CD8-positive, alpha-beta memory T cell (primary cell): ENCODE measurements around the gene KLHL24. TPM values are rescaled to one million over a fixed set of nuclear protein-coding genes. Genes with fewer than 3 reads are reported as not detected.
"Not testable (repeated sequence)": the region's sequence is repeated elsewhere in the genome, so short reads cannot be mapped to it uniquely, and the experiment has no call there.

Experiments
- CTCF ChIA-PET: fragments of 350-600 bp; sonication (Branson Sonifier 250); formaldehyde crosslinking; loops from one replicate; lab custom pipeline; 2021; ENCODE audit warnings: antibody characterized with exemption; lab: Charles Lee
- POLR2A ChIA-PET: fragments of 350-600 bp; sonication (Branson Sonifier 250); formaldehyde crosslinking; loops from one replicate; lab custom pipeline; 2021; ENCODE audit warnings: antibody characterized with exemption; lab: Charles Lee
- DNase-seq, 5 donors: peaks; one replicate each; pipeline versions ENCODE4 v3.0.0 to v3.0.0-alpha.2; 2020 to 2022; ENCODE audit warnings: mixed read lengths in 1 of 5
- H3K27ac ChIP-seq: one replicate; pipeline ENCODE4 v1.7.0; 2013; ENCODE audit warnings: low read depth, mild to moderate bottlenecking, low read length, moderate library complexity
- H3K27me3 ChIP-seq: 2 replicates; pipeline ENCODE4 v1.7.0; 2013; ENCODE audit warnings: low read length, mild to moderate bottlenecking; ENCODE audit not compliant: insufficient read depth, poor library complexity, severe bottlenecking
- H3K36me3 ChIP-seq: 2 replicates; pipeline ENCODE4 v1.7.0; 2013; ENCODE audit warnings: mild to moderate bottlenecking, low read length, moderate library complexity; ENCODE audit not compliant: insufficient read depth
- H3K4me1 ChIP-seq: 2 replicates; pipeline ENCODE4 v1.7.0; 2013; ENCODE audit warnings: mild to moderate bottlenecking, low read length, moderate library complexity; ENCODE audit not compliant: insufficient read depth
- H3K4me3 ChIP-seq: 2 replicates; pipeline ENCODE4 v1.7.0; 2013; ENCODE audit warnings: mild to moderate bottlenecking, low read length
- H3K9me3 ChIP-seq: 2 replicates; pipeline ENCODE4 v1.7.0; 2013; ENCODE audit warnings: mild to moderate bottlenecking, low read length
- H3K27ac Mint-ChIP-seq, 8 donors: one replicate each; pipeline ENCODE4 v1.8.0; 2020 to 2021; ENCODE audit warnings: mixed read lengths in 8 of 8, mild to moderate bottlenecking in 6 of 8, inconsistent platforms in 3 of 8, moderate library complexity in 3 of 8
- H3K27me3 Mint-ChIP-seq, 2 donors: one replicate each; pipeline ENCODE4 v1.8.0; 2020 to 2021; ENCODE audit warnings: mixed read lengths in 2 of 2, mild to moderate bottlenecking in 1 of 2, moderate library complexity in 1 of 2
- H3K36me3 Mint-ChIP-seq, 3 donors: one replicate each; pipeline ENCODE4 v1.8.0; 2020 to 2021; ENCODE audit warnings: mixed read lengths in 3 of 3, inconsistent platforms in 1 of 3, mild to moderate bottlenecking in 1 of 3
- H3K4me1 Mint-ChIP-seq, 3 donors: one replicate each; pipeline ENCODE4 v1.8.0; 2020 to 2021; ENCODE audit warnings: mixed read lengths in 3 of 3, inconsistent platforms in 1 of 3, mild to moderate bottlenecking in 1 of 3
- H3K4me3 Mint-ChIP-seq, 7 donors: one replicate each; pipeline ENCODE4 v1.8.0; 2020 to 2021; ENCODE audit warnings: mixed read lengths in 7 of 7, mild to moderate bottlenecking in 6 of 7, moderate library complexity in 4 of 7, inconsistent platforms in 2 of 7
- H3K9me3 Mint-ChIP-seq, 5 donors: one replicate each; pipeline ENCODE4 v1.8.0; 2020 to 2022; ENCODE audit warnings: mixed read lengths in 5 of 5, mild to moderate bottlenecking in 3 of 5, moderate library complexity in 2 of 5, inconsistent platforms in 1 of 5
- polyA plus RNA-seq: library from polyadenylated mRNA; unstranded; fragments of 300-500 nt; fragmentation: Illumina TruSeq; gene quantifications from one replicate; pipeline ENCODE4 v1.2.3, GENCODE V29; 2021
- total RNA-seq, 2 experiments: library from RNA; stranded (reverse); gene quantifications; one replicate each; pipeline ENCODE4 v1.2.3, GENCODE V29; 2021

The KLHL24 gene
- total and polyA plus RNA-seq, 3 experiments from 2014 or later: 13.4 to 44.9 (median 16.9) TPM

DNA sequence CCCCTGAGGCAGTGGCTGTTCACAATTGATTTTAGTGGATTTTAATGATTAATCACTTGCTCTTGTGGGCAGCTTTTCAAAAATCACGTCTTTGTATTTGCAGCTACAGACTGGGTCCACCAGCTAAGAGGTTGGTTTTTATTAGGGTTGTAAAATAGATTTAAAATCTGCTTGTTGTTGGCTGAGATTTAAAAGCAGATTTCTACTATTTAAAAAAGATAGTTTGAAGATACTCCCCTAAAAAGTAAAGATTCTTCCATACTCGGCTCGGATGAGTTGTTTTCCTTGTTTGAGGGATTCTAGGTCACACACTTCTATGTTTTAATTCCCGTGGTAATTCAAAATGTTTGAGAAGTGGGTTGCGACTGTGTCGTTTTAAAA is 1.7 kb downstream of the KLHL24 start:
- Mint-ChIP-seq H3K4me3 (peak overlapping the region; percentile 94 to 100 (median 95)), H3K4me1 (peaks cover 32 to 54% (median 44%) of the 10 kb centered on the region in 3 donors), H3K27me3 (no peaks in the 10 kb centered on the region), H3K36me3 (peaks cover 0 to 21% (median 0%) of the 10 kb centered on the region in 3 donors), H3K9me3 (no peaks in the 10 kb centered on the region), H3K27ac (peak overlapping the region; percentile 92 to 98 (median 97))
- Histone ChIP-seq H3K4me1 (peaks cover 35% of the 10 kb centered on the region), H3K36me3 (no peaks in the 10 kb centered on the region), H3K4me3 (peak overlapping the region; percentile 94), H3K27me3 (no peaks in the 10 kb centered on the region), H3K9me3 (no peaks in the 10 kb centered on the region), H3K27ac (peak overlapping the region; percentile 96)
- ChIA-PET POLR2A (interaction anchor here (0.5 to 2.6 kb wide), 12 partner anchors 9 to 209 kb away, joined by 3 to 39 read pairs (median 4); partner anchors contain the start of genes KLHL6 and YEATS2), CTCF (interaction anchor here (0.7 to 1.5 kb wide), 5 partner anchors 10 to 248 kb away, joined by 3 to 5 read pairs (median 3); partner anchors contain the start of genes PARL and YEATS2)
- no peak for DNase-seq

DNA sequence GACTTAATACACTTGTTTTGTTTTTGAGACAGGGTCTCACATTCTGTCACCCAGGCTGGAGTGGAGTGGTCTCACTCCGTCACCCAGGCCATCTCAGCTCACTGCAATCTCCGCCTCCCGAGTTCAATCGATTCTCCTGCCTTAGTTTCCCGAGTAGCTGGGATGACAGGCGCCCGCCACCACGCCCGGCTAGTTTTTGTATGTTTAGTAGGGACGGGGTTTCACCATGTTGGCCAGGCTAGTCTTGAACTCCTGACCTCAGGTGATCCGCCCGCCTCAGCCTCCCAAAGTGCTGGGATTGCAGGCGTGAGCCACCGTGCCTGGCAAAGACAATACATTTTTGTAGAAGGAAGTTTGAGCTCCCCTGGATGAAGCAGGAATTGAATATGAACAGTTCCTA is 2.2 kb downstream of the KLHL24 start:
- peaks cover 35% of the 10 kb centered on the region for H3K4me1 ChIP-seq
- Mint-ChIP-seq H3K36me3 (peaks cover 0 to 23% (median 0%) of the 10 kb centered on the region in 3 donors), H3K27ac (peak overlapping the region; percentile 50 to 98 (median 86)), H3K4me3 (peak overlapping the region; percentile 41 to 100 (median 95)), H3K4me1 (peaks cover 36 to 59% (median 48%) of the 10 kb centered on the region in 3 donors)
- not testable (repeated sequence) for H3K4me3 ChIP-seq, H3K27ac ChIP-seq, H3K27me3 ChIP-seq, DNase-seq, H3K36me3 ChIP-seq, H3K9me3 ChIP-seq, H3K9me3 Mint-ChIP-seq, H3K27me3 Mint-ChIP-seq
- ChIA-PET POLR2A (interaction anchor here (0.5 to 2.6 kb wide), 6 partner anchors 60 to 843 kb away, joined by 3 to 39 read pairs (median 3); partner anchors contain the start of gene YEATS2), CTCF (interaction anchor here (1.2 to 1.5 kb wide), 5 partner anchors 10 to 247 kb away, joined by 3 to 5 read pairs (median 3); partner anchors contain the start of gene PARL)

DNA sequence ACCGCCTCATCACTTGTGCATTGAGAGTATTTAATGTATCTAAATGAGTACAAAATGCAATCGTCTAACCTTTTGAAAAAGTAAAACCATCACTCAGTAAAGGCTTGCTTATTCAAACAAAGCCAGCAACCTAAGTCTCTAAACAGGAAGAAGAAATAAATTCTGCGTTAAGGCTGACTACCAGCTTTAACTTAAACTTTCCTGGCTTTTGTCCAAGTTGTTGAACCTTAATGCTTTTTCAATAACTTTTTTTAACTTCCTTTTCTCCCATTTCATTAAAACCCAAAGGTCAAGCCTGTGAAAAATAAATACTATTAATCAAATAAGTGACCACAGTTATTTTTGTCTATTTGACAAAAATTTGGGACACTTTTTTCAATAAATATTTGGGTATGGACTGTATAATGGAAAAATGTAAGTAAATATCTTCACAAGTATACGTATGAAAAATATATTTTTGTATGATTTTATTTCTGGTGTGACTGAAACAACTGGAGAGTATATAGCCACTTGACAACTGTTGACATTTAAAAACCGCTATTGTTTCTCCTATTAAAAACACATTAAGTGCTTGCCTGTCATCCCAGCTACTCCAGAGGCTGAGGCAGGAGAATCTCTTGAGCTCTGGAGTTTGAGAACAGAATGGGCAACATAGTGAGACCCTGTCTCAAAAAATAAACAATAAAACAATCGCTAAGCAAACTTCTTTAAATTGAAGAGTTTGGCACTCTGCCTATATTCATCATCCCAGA is 2.9 kb downstream of the KLHL24 start:
- DNase-seq: no peak
- Histone ChIP-seq H3K9me3 (no peaks in the 10 kb centered on the region), H3K4me3 (no peak overlapping the region), H3K36me3 (no peaks in the 10 kb centered on the region), H3K27ac (no peak overlapping the region), H3K27me3 (no peaks in the 10 kb centered on the region), H3K4me1 (peaks cover 35% of the 10 kb centered on the region)
- POLR2A ChIA-PET: interaction anchor here (0.5 to 0.8 kb wide), 4 partner anchors 79 to 844 kb away, joined by 3 to 4 read pairs (median 3); no protein-coding TSS in a partner anchor
- Mint-ChIP-seq H3K9me3 (no peaks in the 10 kb centered on the region), H3K4me1 (peaks cover 36 to 65% (median 48%) of the 10 kb centered on the region in 3 donors), H3K4me3 (peak overlapping the region in 5 of 7 donors; percentile 24 to 100 (median 94)), H3K27ac (peak overlapping the region in 6 of 8 donors; percentile 50 to 98 (median 85)), H3K27me3 (no peaks in the 10 kb centered on the region), H3K36me3 (peaks cover 0 to 25% (median 0%) of the 10 kb centered on the region in 3 donors)
- CTCF ChIA-PET: interaction anchor here (1.2 to 1.5 kb wide), 3 partner anchors 14 to 247 kb away, joined by 3 to 4 read pairs (median 3); partner anchors contain the start of gene PARL

DNA sequence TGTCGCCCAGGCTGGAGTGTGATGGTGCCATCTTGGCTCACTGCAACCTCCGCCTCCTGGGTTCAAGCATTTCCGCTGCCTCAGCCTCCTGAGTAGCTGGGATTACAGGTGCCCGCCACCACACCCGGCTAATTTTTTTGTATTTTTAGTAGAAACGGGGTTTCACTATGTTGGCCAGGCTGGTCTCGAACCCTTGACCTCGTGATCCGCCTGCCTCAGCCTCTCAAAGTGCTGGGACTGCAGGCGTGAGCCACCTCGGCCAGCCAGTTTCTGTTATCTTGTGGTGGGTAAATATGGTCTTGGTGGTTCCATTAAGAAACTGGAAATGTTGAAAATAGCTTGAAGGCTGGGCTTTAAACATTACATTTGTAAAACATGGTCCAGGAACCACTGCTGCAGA is 5.2 kb downstream of the KLHL24 start:
- POLR2A ChIA-PET, H3K27me3 ChIP-seq, H3K9me3 Mint-ChIP-seq, H3K4me3 ChIP-seq, CTCF ChIA-PET, H3K9me3 ChIP-seq, H3K27ac Mint-ChIP-seq, H3K27me3 Mint-ChIP-seq, H3K27ac ChIP-seq, DNase-seq, H3K36me3 ChIP-seq: not testable (repeated sequence)
- Mint-ChIP-seq H3K36me3 (peaks cover 3 to 39% (median 7%) of the 10 kb centered on the region in 3 donors), H3K4me1 (peaks cover 38 to 72% (median 48%) of the 10 kb centered on the region in 3 donors), H3K4me3 (peak overlapping the region in 1 of 7 donors; percentile 10)
- peaks cover 31% of the 10 kb centered on the region for H3K4me1 ChIP-seq

DNA sequence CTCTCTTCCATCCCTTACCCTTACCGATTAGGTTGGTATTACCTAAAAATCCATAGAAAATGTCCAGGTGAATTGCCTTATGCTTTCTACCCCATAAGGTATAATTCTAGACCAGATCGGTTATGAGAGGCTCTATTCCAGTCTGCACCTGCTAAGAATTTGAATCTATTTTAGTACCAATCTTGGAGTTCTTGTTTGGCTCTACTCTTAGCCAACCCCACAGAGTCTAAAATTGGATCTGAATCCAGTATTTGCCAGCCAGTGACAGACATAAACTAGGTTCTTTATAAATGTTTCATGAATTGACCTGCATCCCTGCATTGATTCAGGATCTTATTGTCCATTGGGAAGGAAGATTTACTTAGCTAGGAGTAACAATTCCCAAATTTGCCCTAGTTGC is 6.5 kb downstream of the KLHL24 start:
- Mint-ChIP-seq H3K27ac (peak overlapping the region in 1 of 8 donors; percentile 20), H3K27me3 (no peaks in the 10 kb centered on the region), H3K4me1 (peaks cover 37 to 78% (median 48%) of the 10 kb centered on the region in 3 donors), H3K36me3 (peaks cover 3 to 42% (median 7%) of the 10 kb centered on the region in 3 donors), H3K9me3 (no peaks in the 10 kb centered on the region), H3K4me3 (peak overlapping the region in 1 of 7 donors; percentile 32)
- H3K4me3 ChIP-seq: no peak overlapping the region
- no peaks in the 10 kb centered on the region for H3K9me3 ChIP-seq
- H3K27me3 ChIP-seq: no peaks in the 10 kb centered on the region
- no peak overlapping the region for H3K27ac ChIP-seq
- DNase-seq: no peak
- no peaks in the 10 kb centered on the region for H3K36me3 ChIP-seq
- ChIA-PET POLR2A (interaction anchor here (0.6 kb wide), 1 partner anchor 58 kb away, joined by 3 read pairs; no protein-coding TSS in a partner anchor), CTCF (no interaction called here)
- peaks cover 30% of the 10 kb centered on the region for H3K4me1 ChIP-seq

DNA sequence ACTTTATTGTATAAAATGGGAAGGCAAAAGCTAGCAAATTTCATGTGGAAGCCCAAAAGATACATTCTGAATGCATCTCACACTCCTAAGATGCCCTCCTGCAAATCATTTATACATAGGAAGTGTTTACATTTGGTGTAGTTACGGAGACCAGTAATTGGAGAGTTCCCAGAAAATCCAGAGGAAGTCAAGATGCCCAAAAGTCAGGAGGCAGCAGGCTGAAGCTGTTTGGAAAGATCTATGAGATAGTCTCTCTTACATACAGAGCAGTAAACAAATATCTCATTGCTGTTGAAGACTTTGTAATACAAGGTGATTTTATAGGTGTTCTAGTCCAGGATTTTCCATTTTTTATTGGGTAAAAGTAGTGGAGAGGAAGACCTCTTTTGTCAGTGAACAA is 8.8 kb downstream of the KLHL24 start:
- ChIA-PET POLR2A (no interaction called here), CTCF (interaction anchor here (1.6 to 2.2 kb wide), 2 partner anchors 9 to 19 kb away, joined by 3 to 5 read pairs; partner anchors contain the start of gene KLHL24)
- no peak overlapping the region for H3K4me3 Mint-ChIP-seq
- peak overlapping the region in 1 of 8 donors; percentile 32 for H3K27ac Mint-ChIP-seq
- H3K9me3 Mint-ChIP-seq: peaks cover 0 to 2% (median 0%) of the 10 kb centered on the region in 5 donors
- H3K27ac ChIP-seq: no peak overlapping the region
- H3K27me3 ChIP-seq: no peaks in the 10 kb centered on the region
- peaks cover 9 to 49% (median 16%) of the 10 kb centered on the region in 3 donors for H3K36me3 Mint-ChIP-seq
- H3K4me1 Mint-ChIP-seq: peaks cover 24 to 62% (median 35%) of the 10 kb centered on the region in 3 donors
- H3K4me1 ChIP-seq: peaks cover 11% of the 10 kb centered on the region
- H3K36me3 ChIP-seq: no peaks in the 10 kb centered on the region
- no peaks in the 10 kb centered on the region for H3K27me3 Mint-ChIP-seq
- H3K9me3 ChIP-seq: no peaks in the 10 kb centered on the region
- H3K4me3 ChIP-seq: no peak overlapping the region
- no peak for DNase-seq

DNA sequence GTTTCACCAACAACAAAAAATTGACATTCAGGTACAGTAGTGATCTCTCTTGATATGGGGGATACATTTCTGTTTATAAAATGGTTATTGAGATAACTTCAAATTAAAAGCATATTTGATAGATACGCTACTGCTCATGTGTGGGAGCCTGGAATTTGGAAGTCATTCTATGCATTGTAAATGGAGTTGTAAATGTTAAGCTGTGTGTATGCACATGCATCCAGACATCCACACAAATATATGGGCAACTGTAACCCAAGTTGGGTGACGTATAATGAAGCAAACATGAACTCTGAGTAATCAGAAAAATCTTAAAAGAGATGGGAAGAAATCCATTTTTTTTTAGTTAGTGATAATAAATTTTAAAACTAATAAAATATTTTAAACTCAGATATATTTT is 9.8 kb downstream of the KLHL24 start:
- Histone ChIP-seq H3K27me3 (no peaks in the 10 kb centered on the region), H3K36me3 (no peaks in the 10 kb centered on the region), H3K9me3 (no peaks in the 10 kb centered on the region), H3K4me3 (no peak overlapping the region), H3K27ac (no peak overlapping the region), H3K4me1 (peaks cover 8% of the 10 kb centered on the region)
- H3K27ac Mint-ChIP-seq: no peak overlapping the region
- H3K27me3 Mint-ChIP-seq: no peaks in the 10 kb centered on the region
- no peak overlapping the region for H3K4me3 Mint-ChIP-seq
- DNase-seq: no peak
- ChIA-PET POLR2A (no interaction called here), CTCF (interaction anchor here (1.6 to 2.2 kb wide), 2 partner anchors 10 to 18 kb away, joined by 3 to 5 read pairs; partner anchors contain the start of gene KLHL24)
- H3K4me1 Mint-ChIP-seq: peaks cover 22 to 54% (median 30%) of the 10 kb centered on the region in 3 donors
- peaks cover 14 to 58% (median 26%) of the 10 kb centered on the region in 3 donors for H3K36me3 Mint-ChIP-seq
- peaks cover 2 to 9% (median 5%) of the 10 kb centered on the region in 5 donors for H3K9me3 Mint-ChIP-seq
